Midbrain (tissue), 1 donor: ENCODE measurements around the gene NSMCE1.
A peak's percentile ranks its signal among the peaks of the same experiment; 100 is the strongest.

ENCODE experiments used
- DNase-seq: peaks from one replicate; lab custom pipeline; 2025; lab: John Stamatoyannopoulos, UW

The NSMCE1 gene

GRCh38 chr16:27243725-27244362 lies 24.7 kb downstream of the NSMCE1 start:
- DNase-seq = no peak

- peak; percentile 62 for DNase-seq
These were observed 25.5 kb downstream of the NSMCE1 start for GRCh38 chr16:27242868-27243590.

GRCh38 chr16:27242398-27242797 lies 26.2 kb downstream of the NSMCE1 start:
- DNase-seq = no peak

- no peak for DNase-seq
These were observed 26.9 kb downstream of the NSMCE1 start for GRCh38 chr16:27241658-27242057.

GRCh38 chr16:27240948-27241531 lies 27.5 kb downstream of the NSMCE1 start:
- DNase-seq = no peak

- no peak for DNase-seq
These were observed 28.5 kb downstream of the NSMCE1 start for GRCh38 chr16:27239906-27240655.

- no peak for DNase-seq
These were observed 29.5 kb downstream of the NSMCE1 start for GRCh38 chr16:27239026-27239425.

- DNase-seq = no peak
These were observed 30.0 kb downstream of the NSMCE1 start for GRCh38 chr16:27238591-27238990.

- no peak for DNase-seq
These were observed 30.5 kb downstream of the NSMCE1 start for GRCh38 chr16:27238016-27238587.

GRCh38 chr16:27237219-27238015 lies 31.2 kb downstream of the NSMCE1 start:
- DNase-seq = no peak

GRCh38 chr16:27236635-27237218 lies 31.8 kb downstream of the NSMCE1 start:
- no peak for DNase-seq

GRCh38 chr16:27235938-27236245 lies 32.7 kb downstream of the NSMCE1 start:
- DNase-seq = no peak

- peak; percentile 75 for DNase-seq
These were observed 33.3 kb downstream of the NSMCE1 start for GRCh38 chr16:27235055-27235937.

GRCh38 chr16:27234603-27235002 lies 34.0 kb downstream of the NSMCE1 start:
- no peak for DNase-seq

- DNase-seq = no peak
These were observed 34.4 kb downstream of the NSMCE1 start for GRCh38 chr16:27234171-27234570.

GRCh38 chr16:27233731-27234130 lies 34.8 kb downstream of the NSMCE1 start:
- DNase-seq = no peak

- no peak for DNase-seq
These were observed 35.5 kb downstream of the NSMCE1 start for GRCh38 chr16:27232901-27233625.

GRCh38 chr16:27232061-27232900 lies 36.3 kb downstream of the NSMCE1 start:
- peak; percentile 27 for DNase-seq

- no peak for DNase-seq
These were observed 36.9 kb downstream of the NSMCE1 start for GRCh38 chr16:27231692-27232060.
